ENCODE results near the gene ZSWIM6.
A peak's percentile ranks its signal among the peaks of the same experiment; 100 is the strongest.

ZSWIM6 gene

GRCh38 chr5:61349935-61350334 lies 17.9 kb downstream of the ZSWIM6 start:
- TF ChIP-seq CTCF (IDR thresholded peaks at IDR 0.05): no peak

GRCh38 chr5:61350535-61350934 lies 18.5 kb downstream of the ZSWIM6 start:
- no peak for TF ChIP-seq CTCF (IDR thresholded peaks at IDR 0.05)

- no peak for TF ChIP-seq CTCF (IDR thresholded peaks at IDR 0.05)
Measured at GRCh38 chr5:61351733-61352132, 19.7 kb downstream of the ZSWIM6 start.

- TF ChIP-seq CTCF (IDR thresholded peaks at IDR 0.05): no peak
Measured at GRCh38 chr5:61352180-61352579, 20.1 kb downstream of the ZSWIM6 start.

GRCh38 chr5:61352612-61353156 lies 20.6 kb downstream of the ZSWIM6 start:
- TF ChIP-seq CTCF (IDR thresholded peaks at IDR 0.05): no peak

DNA sequence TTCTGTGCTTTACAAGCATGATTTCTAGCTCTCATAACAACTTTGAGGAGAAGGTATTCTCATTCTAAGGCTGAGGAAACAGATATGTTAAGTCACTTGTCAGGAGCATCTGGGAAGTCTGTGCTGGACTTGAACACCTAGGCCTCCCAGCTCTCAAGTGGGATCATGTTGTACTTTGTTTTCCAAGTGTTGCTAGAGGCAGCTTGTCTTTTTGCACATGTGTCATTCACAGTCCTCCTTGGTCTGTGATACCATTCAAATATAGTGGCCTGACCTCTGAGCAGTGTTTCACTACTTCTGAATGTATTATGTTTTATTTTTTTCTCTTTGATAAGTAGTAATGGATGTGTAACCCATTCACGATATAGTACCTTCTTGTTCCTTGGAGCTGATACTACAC lies 21.2 kb downstream of the ZSWIM6 start:
- no peak for TF ChIP-seq CTCF (IDR thresholded peaks at IDR 0.05)

DNA sequence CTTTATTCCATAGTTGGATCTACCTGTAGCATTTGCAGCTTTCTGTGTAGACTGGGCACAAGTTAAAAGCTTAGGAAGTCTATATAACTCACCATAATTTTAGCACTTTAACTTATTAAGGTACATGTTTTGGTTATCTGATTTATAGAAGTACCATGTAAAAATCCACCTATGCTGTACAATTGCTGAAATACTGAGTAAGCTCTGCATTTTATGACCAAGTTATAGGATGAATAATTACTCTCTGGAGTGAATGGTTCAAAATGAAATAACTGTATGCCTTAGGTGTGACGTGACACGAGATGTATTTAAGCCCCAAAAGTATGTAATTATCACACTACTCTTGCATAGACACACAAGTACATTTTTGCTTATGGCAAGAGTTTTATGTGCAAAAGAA lies 22.1 kb downstream of the ZSWIM6 start:
- no peak for TF ChIP-seq CTCF (IDR thresholded peaks at IDR 0.05)

GRCh38 chr5:61357745-61358144 lies 25.7 kb downstream of the ZSWIM6 start:
- peak; percentile 30; the same call in 1 of the 2 replicates for TF ChIP-seq CTCF (IDR thresholded peaks at IDR 0.05)
